B cell (primary cell): ENCODE data around the gene ZMYM2.

ENCODE experiments used
- CTCF ChIP-seq: fragments of 200-600 bp; IDR thresholded peaks from one replicate; pipeline ENCODE4 v1.8.0; 2022; ENCODE audit warnings: antibody characterized with exemption, mild to moderate bottlenecking
- EZH2 ChIP-seq: IDR thresholded peaks from 2 replicates; pipeline ENCODE4 v1.6.1; 2012; ENCODE audit warnings: borderline replicate concordance, low read depth, mild to moderate bottlenecking, moderate library complexity, low read length; ENCODE audit not compliant: insufficient read depth, poor library complexity, severe bottlenecking

- TF ChIP-seq CTCF (no peak), EZH2 (no peak)
Observed at GRCh38 chr13:20126541-20127261, 168.2 kb downstream of the ZMYM2 start.
